T-cell (primary cell): ENCODE data around the gene DOC2A. TPM values are rescaled to one million over a fixed set of nuclear protein-coding genes. Genes with fewer than 3 reads are reported as not detected.

Experiments used
- ATAC-seq, 4 experiments: fragments of 200-7000 bp in 3 of 4; fragments of 150-1000 bp in 1 of 4; cut with Tn5 transposase; replicated peaks in 1 of 4; 1 replicate in 3 of 4; 2 replicates in 1 of 4; pipeline ENCODE4 v1.10.0; 2021; ENCODE audit warnings: moderate library complexity in 3 of 4, mild to moderate bottlenecking in 2 of 4, moderate number of reproducible peaks in 1 of 4
- CTCF ChIA-PET, 2 donors: fragments of 300-600 bp; sonication (Branson Sonifier 250); formaldehyde crosslinking; loops; one replicate each; lab custom pipeline; 2022; ENCODE audit warnings: antibody characterized with exemption in 2 of 2; lab: Charles Lee
- POLR2A ChIA-PET, 2 donors: fragments of 300-600 bp; sonication (Branson Sonifier 250); formaldehyde crosslinking; loops; one replicate each; lab custom pipeline; 2022; ENCODE audit warnings: antibody characterized with exemption in 2 of 2; lab: Charles Lee
- DNase-seq, 35 experiments: peaks; one replicate each; pipeline versions ENCODE4 v3.0.0 to v3.0.0-alpha.2; 2013 to 2023
- H3K27ac ChIP-seq: one replicate; pipeline ENCODE4 v1.5.1; 2013; ENCODE audit warnings: low read length
- H3K27me3 ChIP-seq, 2 experiments: replicated peaks in 1 of 2; 1 replicate in 1 of 2; 2 replicates in 1 of 2; pipeline versions ENCODE4 v1.6.1 to v1.7.0; 2013; ENCODE audit warnings: low read length in 1 of 2, mixed read lengths in 1 of 2; ENCODE audit not compliant: control insufficient read depth in 2 of 2, insufficient read depth in 2 of 2; ENCODE audit errors: extremely low read depth in 1 of 2
- H3K36me3 ChIP-seq, 2 donors: 1 replicate in 1 of 2; 2 replicates in 1 of 2; pipeline versions ENCODE4 v1.6.1 to v1.7.0; 2013; ENCODE audit warnings: low read length in 1 of 2; ENCODE audit not compliant: control insufficient read depth in 2 of 2, insufficient read depth in 1 of 2; ENCODE audit errors: extremely low read depth in 1 of 2
- H3K4me1 ChIP-seq, 2 experiments: 1 replicate in 1 of 2; 2 replicates in 1 of 2; pipeline versions ENCODE4 v1.6.1 to v1.7.0; 2013; ENCODE audit warnings: low read length in 2 of 2, mixed read lengths in 1 of 2; ENCODE audit not compliant: insufficient read depth in 2 of 2, control insufficient read depth in 1 of 2; ENCODE audit errors: extremely low read depth in 1 of 2
- H3K4me3 ChIP-seq, 2 donors: 1 replicate in 1 of 2; 2 replicates in 1 of 2; pipeline versions ENCODE4 v1.5.1 to v1.7.0; 2013; ENCODE audit warnings: mild to moderate bottlenecking in 2 of 2, low read length in 1 of 2, moderate library complexity in 1 of 2; ENCODE audit not compliant: control insufficient read depth in 1 of 2; ENCODE audit errors: extremely low read depth in 1 of 2
- H3K9me3 ChIP-seq: 2 replicates; pipeline ENCODE4 v1.7.0; 2013
- H3K27ac Mint-ChIP-seq, 2 donors: one replicate each; pipeline ENCODE4 v1.8.0; 2020 to 2021; ENCODE audit warnings: mild to moderate bottlenecking in 2 of 2, mixed read lengths in 2 of 2
- H3K27me3 Mint-ChIP-seq, 2 donors: one replicate each; pipeline ENCODE4 v1.8.0; 2021 to 2022; ENCODE audit warnings: mixed read lengths in 2 of 2
- H3K36me3 Mint-ChIP-seq: one replicate; pipeline ENCODE4 v1.8.0; 2021; ENCODE audit warnings: mixed read lengths
- H3K4me1 Mint-ChIP-seq, 3 donors: one replicate each; pipeline ENCODE4 v1.8.0; 2020 to 2022; ENCODE audit warnings: mixed read lengths in 3 of 3, mild to moderate bottlenecking in 1 of 3
- H3K4me3 Mint-ChIP-seq, 3 donors: one replicate each; pipeline ENCODE4 v1.8.0; 2020 to 2022; ENCODE audit warnings: mild to moderate bottlenecking in 3 of 3, mixed read lengths in 3 of 3, moderate library complexity in 3 of 3
- H3K9me3 Mint-ChIP-seq, 3 donors: one replicate each; pipeline ENCODE4 v1.8.0; 2020 to 2022; ENCODE audit warnings: mixed read lengths in 3 of 3
- WGBS: methylation state at CpG from one replicate; pipeline ENCODE4 v1.1.5; 2013; ENCODE audit warnings: missing lambda C conversion rate; ENCODE audit not compliant: insufficient coverage; 5-methylcytosine and 5-hydroxymethylcytosine counted together
- total RNA-seq, 35 experiments: library from RNA in 6 of 35; stranded (reverse) in 6 of 35; fragments of 120-200 nt in 1 of 35; gene quantifications; one replicate each; pipeline versions ENCODE4 v1.2.1 to v1.2.4 and lab custom pipeline; 2013 to 2026

Gene DOC2A
- total RNA-seq, 5 donors from 2014 or later (not counting 1 experiment from before 2014, with no cell fraction given), result 0.15 to 0.38 (median 0.26) TPM; not detected in 1

DNA sequence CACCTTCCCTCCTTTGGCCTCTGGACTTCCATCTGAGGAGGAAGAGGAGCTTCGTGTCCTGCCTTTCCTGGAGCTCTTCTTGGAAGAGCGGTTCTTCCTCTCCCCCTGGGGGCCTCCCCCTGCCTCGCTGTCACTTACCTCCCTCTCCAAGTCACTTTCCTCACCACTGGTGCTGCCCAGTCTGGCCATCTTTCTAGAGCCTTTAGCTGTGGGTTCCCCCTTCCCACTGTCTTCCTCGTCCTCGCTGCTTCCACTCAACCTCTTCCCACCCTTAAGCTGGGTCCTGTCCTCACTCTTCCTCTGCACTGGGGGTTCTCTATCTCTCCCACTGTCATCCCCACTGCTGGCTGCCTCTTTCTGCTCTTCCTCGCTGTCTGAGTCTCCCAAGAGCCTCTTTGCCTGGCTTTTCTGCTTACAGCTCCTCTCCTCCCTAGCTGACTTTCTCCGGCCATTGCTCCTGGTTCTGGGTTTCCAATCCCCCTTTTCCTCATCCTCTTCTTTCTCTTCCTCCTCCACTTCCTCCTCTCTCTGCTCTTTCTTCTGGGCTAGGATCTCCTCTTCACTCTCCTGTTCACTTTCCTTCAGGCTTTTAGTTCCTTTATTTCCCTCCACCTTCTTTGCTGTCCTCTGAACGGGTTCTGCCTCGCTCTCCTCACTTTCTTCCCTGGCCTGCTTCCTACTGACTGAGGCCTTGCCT lies 16.8 kb downstream of the DOC2A start:
- no peaks in the 10 kb centered on the region for H3K9me3 ChIP-seq
- ATAC-seq, result no peak
- peaks cover 19% of the 10 kb centered on the region for H3K36me3 Mint-ChIP-seq
- peak overlapping the region in 1 of 2 donors; percentile 99 for H3K4me3 ChIP-seq
- peaks cover 27 to 40% (median 35%) of the 10 kb centered on the region in 3 donors for H3K4me1 Mint-ChIP-seq
- H3K27ac ChIP-seq, result peak overlapping the region; percentile 99
- no peak for DNase-seq
- ChIA-PET CTCF (interaction anchor here in 1 of 2 donors (0.6 kb wide), 1 partner anchor 33 kb away, joined by 3 read pairs; no protein-coding TSS in a partner anchor), POLR2A (interaction anchor here in 1 of 2 donors (0.6 kb wide), 1 partner anchor 984 kb away, joined by 4 read pairs; no protein-coding TSS in a partner anchor)
- H3K27me3 ChIP-seq, result no peaks in the 10 kb centered on the region
- H3K9me3 Mint-ChIP-seq, result no peaks in the 10 kb centered on the region
- H3K4me3 Mint-ChIP-seq, result peak overlapping the region; percentile 96 to 99 (median 97)
- peak overlapping the region; percentile 72 to 97 for H3K27ac Mint-ChIP-seq
- peaks cover 11 to 39% of the 10 kb centered on the region in 2 donors for H3K36me3 ChIP-seq
- H3K27me3 Mint-ChIP-seq, result no peaks in the 10 kb centered on the region
- H3K4me1 ChIP-seq, result peaks cover 11 to 29% of the 10 kb centered on the region in 2 experiments
- WGBS, result 92% methylated on average over 8 of the region's 9 CpGs

DNA sequence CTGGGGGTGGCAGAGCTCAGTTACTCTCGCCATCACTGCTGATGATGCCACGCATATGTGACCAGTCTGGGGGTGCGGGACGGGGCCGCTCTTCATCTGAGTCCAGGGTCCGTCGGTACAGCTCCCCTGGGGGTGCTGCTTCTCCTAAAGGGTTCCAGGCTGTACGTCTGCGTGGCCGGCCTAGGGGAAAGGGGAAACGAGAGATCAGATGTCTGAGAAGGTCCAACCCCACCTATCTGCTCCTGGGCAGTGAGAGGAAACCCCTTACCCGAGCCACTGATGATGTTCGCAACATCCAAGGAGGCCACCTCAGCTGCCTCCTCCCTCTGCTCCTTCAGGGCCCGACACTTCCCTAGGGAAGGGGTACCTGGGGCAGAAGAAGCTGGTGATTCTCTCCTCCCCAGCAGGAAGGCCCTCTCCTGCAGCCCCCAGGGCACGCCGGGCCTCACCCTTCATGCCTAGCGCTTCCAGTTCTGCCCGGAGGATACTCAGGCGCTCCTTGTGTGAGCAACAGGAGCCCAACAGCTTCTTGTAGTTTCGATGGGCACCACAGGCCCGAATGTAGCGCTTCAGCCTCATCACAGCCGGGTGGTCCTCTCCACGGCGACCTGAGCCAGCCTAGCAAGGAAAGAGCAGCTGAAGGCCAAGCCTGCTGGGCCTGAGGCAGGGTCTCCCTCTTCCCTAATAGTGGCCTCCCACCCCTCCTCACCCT lies 17.5 kb downstream of the DOC2A start:
- no peak overlapping the region for H3K4me3 ChIP-seq
- Mint-ChIP-seq H3K27ac (no peak overlapping the region), H3K27me3 (no peaks in the 10 kb centered on the region), H3K4me1 (peaks cover 26 to 36% (median 34%) of the 10 kb centered on the region in 3 donors), H3K9me3 (no peaks in the 10 kb centered on the region), H3K36me3 (peaks cover 21% of the 10 kb centered on the region), H3K4me3 (peak overlapping the region; percentile 96 to 99 (median 97))
- ChIA-PET POLR2A (interaction anchor here in 1 of 2 donors (0.6 kb wide), 1 partner anchor 983 kb away, joined by 4 read pairs; no protein-coding TSS in a partner anchor), CTCF (interaction anchor here in 1 of 2 donors (0.6 kb wide), 1 partner anchor 32 kb away, joined by 3 read pairs; no protein-coding TSS in a partner anchor)
- DNase-seq (no peak), ATAC-seq (no peak)
- H3K9me3 ChIP-seq, result no peaks in the 10 kb centered on the region
- H3K27ac ChIP-seq, result no peak overlapping the region
- peaks cover 11 to 29% of the 10 kb centered on the region in 2 experiments for H3K4me1 ChIP-seq
- H3K27me3 ChIP-seq, result no peaks in the 10 kb centered on the region
- peaks cover 14 to 43% of the 10 kb centered on the region in 2 donors for H3K36me3 ChIP-seq
- 97% methylated on average over 17 of the region's 25 CpGs for WGBS

DNA sequence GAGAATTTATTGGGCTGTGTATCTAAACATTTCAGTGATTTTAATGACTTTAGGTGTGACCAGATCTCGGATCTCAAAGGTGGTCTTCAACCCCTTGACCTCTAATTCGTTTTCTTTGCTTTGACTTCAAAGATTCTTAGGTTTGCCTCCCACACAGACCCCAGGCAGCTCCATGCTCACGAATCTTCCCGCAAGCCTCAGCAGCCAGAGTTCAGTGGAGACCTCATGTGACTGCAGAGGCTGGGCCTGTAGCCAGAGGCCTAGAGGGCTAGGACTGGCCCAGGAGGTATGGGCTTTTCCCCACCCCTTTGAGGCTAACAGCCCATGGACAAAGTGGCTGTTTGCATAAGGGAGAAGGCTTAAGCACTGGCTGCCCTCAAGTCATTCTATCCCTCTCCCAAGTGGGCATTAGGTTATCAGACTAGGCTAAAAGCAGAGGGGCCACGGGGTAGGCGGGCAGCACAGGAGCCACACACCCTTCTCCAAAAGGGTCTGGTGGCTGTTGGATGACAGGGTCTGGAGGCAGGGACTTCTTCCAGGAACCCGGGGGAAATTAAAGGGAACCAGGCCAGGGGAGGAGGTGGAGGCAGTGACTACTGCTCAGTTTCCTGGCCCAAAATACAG lies 18.4 kb downstream of the DOC2A start:
- 60% methylated on average over 2 of the region's 7 CpGs for WGBS
- peaks cover 21% of the 10 kb centered on the region for H3K36me3 Mint-ChIP-seq
- ATAC-seq (no peak), DNase-seq (no peak)
- H3K4me3 ChIP-seq, result no peak overlapping the region
- CTCF ChIA-PET, result no interaction called here
- H3K9me3 ChIP-seq, result no peaks in the 10 kb centered on the region
- no peaks in the 10 kb centered on the region for H3K9me3 Mint-ChIP-seq
- H3K27me3 ChIP-seq, result no peaks in the 10 kb centered on the region
- peaks cover 18 to 47% of the 10 kb centered on the region in 2 donors for H3K36me3 ChIP-seq
- POLR2A ChIA-PET, result no interaction called here
- H3K4me1 Mint-ChIP-seq, result peaks cover 21 to 34% (median 30%) of the 10 kb centered on the region in 3 donors
- H3K27ac ChIP-seq, result no peak overlapping the region
- no peak overlapping the region for H3K27ac Mint-ChIP-seq
- H3K27me3 Mint-ChIP-seq, result no peaks in the 10 kb centered on the region
- peak overlapping the region in 2 of 3 donors; percentile 28 to 43 for H3K4me3 Mint-ChIP-seq
- peaks cover 11 to 25% of the 10 kb centered on the region in 2 experiments for H3K4me1 ChIP-seq

DNA sequence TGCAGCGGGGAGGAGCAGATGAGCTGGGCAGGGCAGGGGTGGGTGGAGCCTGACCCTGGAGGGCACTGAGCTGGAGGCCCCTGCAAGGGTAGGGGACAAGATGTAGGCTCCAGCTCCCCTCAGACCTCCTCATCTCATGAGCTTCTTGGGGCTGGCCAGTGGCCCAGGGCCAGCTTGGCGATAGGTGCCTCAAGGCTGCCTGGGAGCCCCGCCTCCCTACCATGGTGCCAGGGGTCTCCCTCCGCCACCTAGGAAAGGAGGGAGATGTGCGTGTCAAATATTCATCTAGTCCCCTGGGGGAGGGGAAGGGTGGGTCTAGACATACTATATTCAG lies 19.3 kb downstream of the DOC2A start:
- Histone ChIP-seq H3K27ac (no peak overlapping the region), H3K36me3 (peaks cover 18 to 56% of the 10 kb centered on the region in 2 donors), H3K4me3 (no peak overlapping the region), H3K4me1 (peaks cover 6 to 20% of the 10 kb centered on the region in 2 experiments), H3K9me3 (no peaks in the 10 kb centered on the region), H3K27me3 (no peaks in the 10 kb centered on the region)
- no peak for DNase-seq
- ChIA-PET CTCF (no interaction called here), POLR2A (interaction anchor here in 1 of 2 donors (0.6 kb wide), 1 partner anchor 71 kb away, joined by 4 read pairs; no protein-coding TSS in a partner anchor)
- Mint-ChIP-seq H3K27me3 (no peaks in the 10 kb centered on the region), H3K4me1 (peaks cover 14 to 28% (median 24%) of the 10 kb centered on the region in 3 donors), H3K9me3 (no peaks in the 10 kb centered on the region), H3K36me3 (peaks cover 22% of the 10 kb centered on the region), H3K4me3 (no peak overlapping the region), H3K27ac (no peak overlapping the region)
- WGBS, result no CpG with 5 or more reads among the region's 5 CpGs
- ATAC-seq, result no peak

DNA sequence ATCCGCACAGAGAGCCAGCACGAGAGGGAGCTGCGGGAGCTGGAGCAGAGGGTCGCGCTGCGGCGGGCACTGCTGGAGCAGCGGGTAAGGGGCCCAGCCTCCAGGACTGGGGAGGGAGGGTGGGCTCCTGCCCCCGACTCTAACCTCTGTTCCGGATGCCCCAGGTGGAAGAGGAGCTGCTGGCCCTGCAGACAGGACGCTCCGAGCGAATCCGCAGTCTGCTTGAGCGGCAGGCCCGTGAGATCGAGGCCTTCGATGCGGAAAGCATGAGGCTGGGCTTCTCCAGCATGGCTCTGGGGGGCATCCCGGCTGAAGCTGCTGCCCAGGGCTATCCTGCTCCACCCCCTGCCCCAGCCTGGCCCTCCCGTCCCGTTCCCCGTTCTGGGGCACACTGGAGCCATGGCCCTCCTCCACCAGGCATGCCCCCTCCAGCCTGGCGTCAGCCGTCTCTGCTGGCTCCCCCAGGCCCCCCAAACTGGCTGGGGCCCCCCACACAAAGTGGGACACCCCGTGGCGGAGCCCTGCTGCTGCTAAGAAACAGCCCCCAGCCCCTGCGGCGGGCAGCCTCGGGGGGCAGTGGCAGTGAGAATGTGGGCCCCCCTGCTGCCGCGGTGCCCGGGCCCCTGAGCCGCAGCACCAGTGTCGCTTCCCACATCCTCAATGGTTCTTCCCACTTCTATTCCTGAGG lies 19.8 kb downstream of the DOC2A start:
- H3K4me1 Mint-ChIP-seq, result peaks cover 14 to 23% (median 19%) of the 10 kb centered on the region in 3 donors
- ChIA-PET CTCF (no interaction called here), POLR2A (interaction anchor here in 1 of 2 donors (0.6 kb wide), 1 partner anchor 72 kb away, joined by 4 read pairs; no protein-coding TSS in a partner anchor)
- ATAC-seq (no peak), DNase-seq (no peak)
- peaks cover 5 to 16% of the 10 kb centered on the region in 2 experiments for H3K4me1 ChIP-seq
- no peak overlapping the region for H3K27ac Mint-ChIP-seq
- no peaks in the 10 kb centered on the region for H3K9me3 Mint-ChIP-seq
- H3K36me3 Mint-ChIP-seq, result peaks cover 27% of the 10 kb centered on the region
- peaks cover 18 to 61% of the 10 kb centered on the region in 2 donors for H3K36me3 ChIP-seq
- WGBS, result 97% methylated on average over 18 of the region's 35 CpGs
- no peaks in the 10 kb centered on the region for H3K27me3 ChIP-seq
- no peak overlapping the region for H3K4me3 Mint-ChIP-seq
- H3K9me3 ChIP-seq, result no peaks in the 10 kb centered on the region
- H3K27ac ChIP-seq, result no peak overlapping the region
- no peaks in the 10 kb centered on the region for H3K27me3 Mint-ChIP-seq
- no peak overlapping the region for H3K4me3 ChIP-seq
